ENCODE measurements around the gene EPC1. TPM values are rescaled to one million over a fixed set of nuclear protein-coding genes. Genes with fewer than 3 reads are reported as not detected.

EPC1 gene
- polyA plus RNA-seq, 1 donor (not counting 4 experiments of a cell fraction or from before 2014, with no cell fraction given), result 34.8 TPM

- dilution Hi-C loops (cut with MboI; ENCODE audit: extremely low pct_ligation_motif_present, low sequenced_read_pairs), result no loop called here
- FAIRE-seq (no peak), DNase-seq (ENCODE audit: low read depth, low spot score) (no peak)
- Histone ChIP-seq H3K4me1 (ENCODE audit: control insufficient read depth, extremely low read depth, insufficient read depth, low read length) (no peaks in the 10 kb centered on the region), H3K4me3 (ENCODE audit: control insufficient read depth in 2 of 3, extremely low read depth in 1 of 3, insufficient read depth in 2 of 3, low read depth in 1 of 3, low read length in 3 of 3) (no peak overlapping the region), H2AFZ (ENCODE audit: control insufficient read depth, low read length) (no peak overlapping the region), H3K9ac (ENCODE audit: control insufficient read depth, extremely low read depth, insufficient read depth, low read length) (no peak overlapping the region), H4K20me1 (ENCODE audit: control insufficient read depth, extremely low read depth, insufficient read depth, low read length) (no peaks in the 10 kb centered on the region), H3K79me2 (ENCODE audit: control insufficient read depth, insufficient read depth, low read length) (peaks cover 2% of the 10 kb centered on the region), H3K9me1 (ENCODE audit: control insufficient read depth, extremely low read depth, insufficient read depth, low read length) (no peaks in the 10 kb centered on the region), H3K27me3 (ENCODE audit: control insufficient read depth, extremely low read depth, insufficient read depth, low read length) (no peaks in the 10 kb centered on the region), H3K9me3 (ENCODE audit: control insufficient read depth, low read depth, low read length) (no peaks in the 10 kb centered on the region), H3K27ac (ENCODE audit: control insufficient read depth, insufficient read depth, low read length) (no peak overlapping the region), H3K4me2 (ENCODE audit: control insufficient read depth, extremely low read depth, insufficient read depth, low read depth, low read length) (no peak overlapping the region), H3K36me3 (ENCODE audit: control insufficient read depth in 2 of 2, extremely low read depth in 1 of 2, insufficient read depth in 2 of 2, low read length in 2 of 2) (peaks cover 3 to 6% of the 10 kb centered on the region in 2 experiments)
- TF ChIP-seq EZH2 (IDR thresholded peaks at IDR 0.05; ENCODE audit: low read length) (no peak), CTCF (optimal IDR thresholded peaks at IDR 0.05 in 1 of 3, IDR thresholded peaks at IDR 0.05 in 1 of 3, conservative IDR thresholded peaks at IDR 0.05 in 1 of 3; ENCODE audit: extremely low read depth in 1 of 3, insufficient read depth in 2 of 3, low read length in 3 of 3) (no peak)
These were observed 67.2 kb downstream of the EPC1 start for GRCh38 chr10:32279795-32280194.

- H3K36me3 ChIP-seq (ENCODE audit: control insufficient read depth in 2 of 2, extremely low read depth in 1 of 2, insufficient read depth in 2 of 2, low read length in 2 of 2), result peaks cover 11 to 16% of the 10 kb centered on the region in 2 experiments
- no peak overlapping the region for H3K4me3 ChIP-seq (ENCODE audit: control insufficient read depth in 2 of 3, extremely low read depth in 1 of 3, insufficient read depth in 2 of 3, low read depth in 1 of 3, low read length in 3 of 3)
- H3K4me2 ChIP-seq (ENCODE audit: control insufficient read depth, extremely low read depth, insufficient read depth, low read depth, low read length), result no peak overlapping the region
- no peaks in the 10 kb centered on the region for H4K20me1 ChIP-seq (ENCODE audit: control insufficient read depth, extremely low read depth, insufficient read depth, low read length)
- H3K9me1 ChIP-seq (ENCODE audit: control insufficient read depth, extremely low read depth, insufficient read depth, low read length), result no peaks in the 10 kb centered on the region
- DNase-seq (ENCODE audit: low read depth, low spot score) (no peak), FAIRE-seq (no peak)
- H3K27me3 ChIP-seq (ENCODE audit: control insufficient read depth, extremely low read depth, insufficient read depth, low read length), result no peaks in the 10 kb centered on the region
- H3K9me3 ChIP-seq (ENCODE audit: control insufficient read depth, low read depth, low read length), result no peaks in the 10 kb centered on the region
- TF ChIP-seq EZH2 (IDR thresholded peaks at IDR 0.05; ENCODE audit: low read length) (no peak), CTCF (optimal IDR thresholded peaks at IDR 0.05 in 1 of 3, IDR thresholded peaks at IDR 0.05 in 1 of 3, conservative IDR thresholded peaks at IDR 0.05 in 1 of 3; ENCODE audit: extremely low read depth in 1 of 3, insufficient read depth in 2 of 3, low read length in 3 of 3) (no peak)
- no peak overlapping the region for H2AFZ ChIP-seq (ENCODE audit: control insufficient read depth, low read length)
- no peak overlapping the region for H3K27ac ChIP-seq (ENCODE audit: control insufficient read depth, insufficient read depth, low read length)
- H3K79me2 ChIP-seq (ENCODE audit: control insufficient read depth, insufficient read depth, low read length), result no peaks in the 10 kb centered on the region
- H3K9ac ChIP-seq (ENCODE audit: control insufficient read depth, extremely low read depth, insufficient read depth, low read length), result no peak overlapping the region
- dilution Hi-C loops (cut with MboI; ENCODE audit: extremely low pct_ligation_motif_present, low sequenced_read_pairs), result no loop called here
- peaks cover 8% of the 10 kb centered on the region for H3K4me1 ChIP-seq (ENCODE audit: control insufficient read depth, extremely low read depth, insufficient read depth, low read length)
These were observed 73.6 kb downstream of the EPC1 start for GRCh38 chr10:32273336-32273735.
